Mesothelial cell of epicardium (in vitro differentiated cells): Measurements from ENCODE around the gene LYSMD3. TPM values are rescaled to one million over a fixed set of nuclear protein-coding genes. Genes with fewer than 3 reads are reported as not detected.

ENCODE experiments used
- DNase-seq, 2 experiments: peaks; one replicate each; pipeline ENCODE4 v3.0.0; 2021; ENCODE audit warnings: low spot score in 2 of 2; ENCODE audit not compliant: unreplicated experiment in 2 of 2
- H3K27ac Mint-ChIP-seq: 2 replicates; pipeline ENCODE4 v1.8.0; 2021; ENCODE audit warnings: mixed read lengths
- H3K27me3 Mint-ChIP-seq: 2 replicates; pipeline ENCODE4 v1.8.0; 2021; ENCODE audit warnings: low read depth, mixed read lengths
- H3K36me3 Mint-ChIP-seq: 2 replicates; pipeline ENCODE4 v1.8.0; 2021; ENCODE audit warnings: mixed read lengths
- H3K4me1 Mint-ChIP-seq: 2 replicates; pipeline ENCODE4 v1.8.0; 2021; ENCODE audit warnings: mixed read lengths
- H3K4me3 Mint-ChIP-seq: 2 replicates; pipeline ENCODE4 v1.8.0; 2021; ENCODE audit warnings: mild to moderate bottlenecking, moderate library complexity, mixed read lengths
- H3K9me3 Mint-ChIP-seq: 2 replicates; pipeline ENCODE4 v1.8.0; 2021; ENCODE audit warnings: mixed read lengths
- total RNA-seq: library from RNA; stranded (reverse); gene quantifications from 3 replicates; pipeline ENCODE4 v1.2.1, GENCODE V29; 2021
- TF ChIP-seq, protein P1 (sequence below): fragments of 200-600 bp; sonication (generic); IDR thresholded peaks from one replicate; pipeline ENCODE4 v1.5.0; 2021; ENCODE audit warnings: antibody characterized with exemption; ENCODE audit not compliant: unreplicated experiment

The LYSMD3 gene
- total RNA-seq, 1 donor from 2014 or later: 14.5 TPM

DNA sequence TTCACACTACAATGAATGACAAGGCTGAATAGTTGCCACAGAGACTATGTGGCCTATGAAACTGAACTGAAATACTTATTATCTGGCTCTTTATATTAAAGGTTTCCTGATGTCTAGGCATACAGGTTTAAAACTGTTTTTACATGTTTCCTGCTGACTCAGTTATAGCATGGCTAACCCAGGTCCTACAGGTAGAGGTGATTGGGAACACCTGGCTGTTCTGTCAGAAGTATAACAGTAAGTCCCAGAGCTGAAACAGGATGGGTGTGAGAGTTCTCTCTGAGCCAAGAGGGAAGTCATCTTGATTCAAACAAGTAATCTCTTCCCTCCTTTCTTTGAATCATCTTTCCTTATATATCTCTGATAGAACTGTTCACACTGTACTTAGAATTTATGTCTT is 24.3 kb upstream of the LYSMD3 start:
- no peaks in the 10 kb centered on the region for H3K36me3 Mint-ChIP-seq
- peaks cover 10% of the 10 kb centered on the region for H3K4me1 Mint-ChIP-seq
- no peaks in the 10 kb centered on the region for H3K9me3 Mint-ChIP-seq
- H3K4me3 Mint-ChIP-seq: no peak overlapping the region
- DNase-seq: no peak
- TF ChIP-seq, protein P1, sequence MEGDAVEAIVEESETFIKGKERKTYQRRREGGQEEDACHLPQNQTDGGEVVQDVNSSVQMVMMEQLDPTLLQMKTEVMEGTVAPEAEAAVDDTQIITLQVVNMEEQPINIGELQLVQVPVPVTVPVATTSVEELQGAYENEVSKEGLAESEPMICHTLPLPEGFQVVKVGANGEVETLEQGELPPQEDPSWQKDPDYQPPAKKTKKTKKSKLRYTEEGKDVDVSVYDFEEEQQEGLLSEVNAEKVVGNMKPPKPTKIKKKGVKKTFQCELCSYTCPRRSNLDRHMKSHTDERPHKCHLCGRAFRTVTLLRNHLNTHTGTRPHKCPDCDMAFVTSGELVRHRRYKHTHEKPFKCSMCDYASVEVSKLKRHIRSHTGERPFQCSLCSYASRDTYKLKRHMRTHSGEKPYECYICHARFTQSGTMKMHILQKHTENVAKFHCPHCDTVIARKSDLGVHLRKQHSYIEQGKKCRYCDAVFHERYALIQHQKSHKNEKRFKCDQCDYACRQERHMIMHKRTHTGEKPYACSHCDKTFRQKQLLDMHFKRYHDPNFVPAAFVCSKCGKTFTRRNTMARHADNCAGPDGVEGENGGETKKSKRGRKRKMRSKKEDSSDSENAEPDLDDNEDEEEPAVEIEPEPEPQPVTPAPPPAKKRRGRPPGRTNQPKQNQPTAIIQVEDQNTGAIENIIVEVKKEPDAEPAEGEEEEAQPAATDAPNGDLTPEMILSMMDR: no peak
- H3K27ac Mint-ChIP-seq: no peak overlapping the region
- peaks cover 72% of the 10 kb centered on the region for H3K27me3 Mint-ChIP-seq

DNA sequence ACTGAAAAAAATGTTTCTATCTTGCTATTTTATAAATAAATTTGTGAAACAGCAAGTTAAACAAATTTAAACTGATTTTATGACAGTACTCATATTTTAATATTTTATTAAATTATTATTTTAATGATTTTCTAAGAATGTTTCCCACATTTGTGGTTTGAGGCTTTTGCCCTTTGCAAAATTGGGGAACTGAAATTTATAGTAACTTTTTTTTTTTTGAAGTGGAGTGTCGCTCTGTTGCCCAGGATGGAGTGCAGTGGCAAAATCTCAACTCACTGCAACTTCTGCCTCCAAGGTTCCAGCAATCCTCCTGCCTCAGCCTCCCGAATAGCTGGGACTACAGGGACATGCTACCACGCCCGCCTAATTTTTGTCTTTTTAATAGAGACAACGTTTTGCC is 22.0 kb upstream of the LYSMD3 start:
- TF ChIP-seq, protein P1: no peak
- DNase-seq: no peak
- H3K4me1 Mint-ChIP-seq: peaks cover 7% of the 10 kb centered on the region
- no peak overlapping the region for H3K27ac Mint-ChIP-seq
- peaks cover 49% of the 10 kb centered on the region for H3K27me3 Mint-ChIP-seq
- no peaks in the 10 kb centered on the region for H3K9me3 Mint-ChIP-seq
- H3K36me3 Mint-ChIP-seq: no peaks in the 10 kb centered on the region
- H3K4me3 Mint-ChIP-seq: no peak overlapping the region

DNA sequence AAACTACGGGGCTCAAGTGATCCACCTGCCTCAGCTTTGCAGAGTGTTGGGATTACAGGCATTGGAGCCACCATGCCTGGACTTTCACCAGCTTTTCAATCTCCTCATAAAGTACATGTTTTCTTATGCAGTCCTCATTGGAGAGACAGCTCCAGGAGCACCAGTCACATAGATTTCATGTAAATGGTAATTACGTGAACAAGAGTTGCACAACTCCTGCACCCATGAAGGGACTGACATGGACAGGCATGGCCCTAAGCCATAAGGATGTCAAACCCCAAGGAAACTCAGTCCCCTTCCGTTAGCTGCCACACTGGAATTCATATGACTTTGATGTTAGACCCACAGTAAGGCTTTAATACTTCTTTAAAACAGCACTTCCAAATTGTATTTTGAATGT is 21.6 kb upstream of the LYSMD3 start:
- Mint-ChIP-seq H3K9me3 (no peaks in the 10 kb centered on the region), H3K4me1 (peaks cover 7% of the 10 kb centered on the region), H3K36me3 (no peaks in the 10 kb centered on the region), H3K27ac (no peak overlapping the region), H3K27me3 (peaks cover 45% of the 10 kb centered on the region), H3K4me3 (no peak overlapping the region)
- TF ChIP-seq, protein P1: no peak
- DNase-seq: no peak

DNA sequence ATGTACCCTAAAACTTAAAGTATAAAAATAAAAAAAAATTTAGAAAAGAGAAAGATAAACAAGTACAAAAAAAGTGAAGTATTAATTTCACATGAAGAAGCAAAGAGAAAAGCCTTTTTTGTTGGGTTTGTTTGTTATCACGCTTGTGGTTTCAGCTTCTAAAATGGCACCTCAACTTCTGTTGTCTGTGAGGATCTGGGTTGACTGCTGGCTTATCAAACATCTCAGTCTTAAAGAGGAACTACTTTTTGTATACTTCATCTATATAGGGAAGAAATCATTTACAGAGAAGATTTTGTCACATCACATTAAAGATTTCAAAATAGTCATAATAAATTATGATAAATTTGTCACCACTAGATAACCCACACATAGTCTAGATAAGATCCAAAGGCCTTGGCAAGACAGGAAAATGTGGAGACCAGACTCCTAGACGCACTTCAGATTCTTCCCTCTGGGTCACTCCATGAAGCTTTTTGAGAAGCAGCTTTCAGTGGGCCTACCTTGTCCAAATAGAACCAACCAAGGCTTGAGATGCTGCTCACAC is 20.4 kb upstream of the LYSMD3 start:
- H3K36me3 Mint-ChIP-seq: no peaks in the 10 kb centered on the region
- no peak overlapping the region for H3K4me3 Mint-ChIP-seq
- H3K4me1 Mint-ChIP-seq: peaks cover 7% of the 10 kb centered on the region
- TF ChIP-seq, protein P1: no peak
- no peaks in the 10 kb centered on the region for H3K9me3 Mint-ChIP-seq
- no peak for DNase-seq
- no peak overlapping the region for H3K27ac Mint-ChIP-seq
- H3K27me3 Mint-ChIP-seq: peaks cover 34% of the 10 kb centered on the region

DNA sequence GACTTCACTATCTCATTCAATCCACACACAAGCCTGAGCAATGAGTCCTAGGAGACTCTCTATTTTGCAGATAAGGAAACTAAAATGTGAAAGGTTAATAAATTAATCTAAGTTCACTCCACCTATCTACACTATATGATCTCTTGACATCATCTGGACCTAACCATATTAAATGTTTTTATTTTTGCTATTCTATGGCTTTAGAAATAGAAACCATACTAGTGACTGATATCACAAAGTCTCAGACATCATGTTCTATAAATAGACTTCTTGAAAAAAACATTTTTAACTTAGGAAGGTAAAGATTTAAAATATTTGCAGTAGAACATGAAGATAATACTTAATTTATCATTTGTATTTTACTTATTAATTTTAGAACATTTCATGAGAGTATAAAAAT is 19.8 kb upstream of the LYSMD3 start:
- Mint-ChIP-seq H3K27ac (no peak overlapping the region), H3K4me1 (peaks cover 7% of the 10 kb centered on the region), H3K4me3 (no peak overlapping the region), H3K36me3 (no peaks in the 10 kb centered on the region), H3K27me3 (peaks cover 30% of the 10 kb centered on the region), H3K9me3 (no peaks in the 10 kb centered on the region)
- no peak for DNase-seq
- TF ChIP-seq, protein P1: no peak
